ENCODE results near the gene LIMK2.
A peak's percentile ranks its signal among the peaks of the same experiment; 100 is the strongest.

The LIMK2 gene

DNA sequence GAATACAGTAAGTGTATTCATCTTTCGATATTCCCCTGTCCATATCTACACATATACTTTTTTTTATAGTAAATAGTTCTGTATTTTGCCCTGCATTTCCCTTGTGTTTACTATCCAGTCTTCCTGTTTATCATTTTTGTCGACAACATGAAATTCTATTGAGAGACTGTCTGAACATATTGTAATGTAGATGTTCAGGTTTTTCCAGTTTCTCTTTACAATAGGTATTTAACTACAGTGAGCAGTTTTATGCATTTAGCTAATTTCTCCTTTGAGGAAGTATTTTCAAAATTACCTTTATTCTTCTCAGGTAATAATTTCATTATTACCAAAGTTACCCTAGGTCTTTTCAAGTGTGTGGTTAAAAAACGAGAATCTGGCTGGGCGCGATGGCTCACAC lies 63.5 kb downstream of the LIMK2 start:
- DNase-seq, result no peak

DNA sequence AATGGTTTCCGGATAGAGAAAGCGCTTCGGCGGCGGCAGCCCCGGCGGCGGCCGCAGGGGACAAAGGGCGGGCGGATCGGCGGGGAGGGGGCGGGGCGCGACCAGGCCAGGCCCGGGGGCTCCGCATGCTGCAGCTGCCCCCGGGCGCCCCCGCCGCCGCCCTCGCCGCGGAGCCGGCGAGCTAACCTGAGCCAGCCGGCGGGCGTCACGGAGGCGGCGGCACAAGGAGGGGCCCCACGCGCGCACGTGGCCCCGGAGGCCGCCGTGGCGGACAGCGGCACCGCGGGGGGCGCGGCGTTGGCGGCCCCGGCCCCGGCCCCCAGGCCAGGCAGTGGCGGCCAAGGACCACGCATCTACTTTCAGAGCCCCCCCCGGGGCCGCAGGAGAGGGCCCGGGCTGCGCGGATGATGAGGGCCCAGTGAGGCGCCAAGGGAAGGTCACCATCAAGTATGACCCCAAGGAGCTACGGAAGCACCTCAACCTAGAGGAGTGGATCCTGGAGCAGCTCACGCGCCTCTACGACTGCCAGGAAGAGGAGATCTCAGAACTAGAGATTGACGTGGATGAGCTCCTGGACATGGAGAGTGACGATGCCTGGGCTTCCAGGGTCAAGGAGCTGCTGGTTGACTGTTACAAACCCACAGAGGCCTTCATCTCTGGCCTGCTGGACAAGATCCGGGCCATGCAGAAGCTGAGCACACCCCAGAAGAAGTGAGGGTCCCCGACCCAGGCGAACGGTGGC lies 64.5 kb downstream of the LIMK2 start:
- no peak for DNase-seq

DNA sequence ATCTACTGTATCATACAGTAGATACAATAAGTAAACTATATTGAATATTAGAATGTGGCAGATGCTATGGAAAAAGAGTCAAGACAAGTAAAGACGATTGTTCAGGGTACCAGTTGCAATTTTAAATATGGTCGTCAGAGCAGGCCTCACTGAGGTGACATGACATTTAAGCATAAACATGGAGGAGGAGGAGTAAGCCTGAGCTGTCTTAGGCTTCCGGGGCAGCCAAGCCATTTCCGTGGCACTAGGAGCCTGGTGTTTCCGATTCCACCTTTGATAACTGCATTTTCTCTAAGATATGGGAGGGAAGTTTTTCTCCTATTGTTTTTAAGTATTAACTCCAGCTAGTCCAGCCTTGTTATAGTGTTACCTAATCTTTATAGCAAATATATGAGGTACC lies 65.6 kb downstream of the LIMK2 start:
- DNase-seq, result no peak

DNA sequence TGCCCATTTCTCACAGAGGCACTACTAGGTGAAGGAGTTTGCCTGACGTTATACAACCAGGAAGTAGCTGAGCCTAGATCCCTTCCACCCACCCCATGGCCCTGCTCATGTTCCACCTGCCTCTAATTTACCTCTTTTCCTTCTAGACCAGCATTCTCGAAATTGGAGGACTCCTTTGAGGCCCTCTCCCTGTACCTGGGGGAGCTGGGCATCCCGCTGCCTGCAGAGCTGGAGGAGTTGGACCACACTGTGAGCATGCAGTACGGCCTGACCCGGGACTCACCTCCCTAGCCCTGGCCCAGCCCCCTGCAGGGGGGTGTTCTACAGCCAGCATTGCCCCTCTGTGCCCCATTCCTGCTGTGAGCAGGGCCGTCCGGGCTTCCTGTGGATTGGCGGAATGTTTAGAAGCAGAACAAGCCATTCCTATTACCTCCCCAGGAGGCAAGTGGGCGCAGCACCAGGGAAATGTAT lies 66.1 kb downstream of the LIMK2 start:
- DNase-seq, result no peak

DNA sequence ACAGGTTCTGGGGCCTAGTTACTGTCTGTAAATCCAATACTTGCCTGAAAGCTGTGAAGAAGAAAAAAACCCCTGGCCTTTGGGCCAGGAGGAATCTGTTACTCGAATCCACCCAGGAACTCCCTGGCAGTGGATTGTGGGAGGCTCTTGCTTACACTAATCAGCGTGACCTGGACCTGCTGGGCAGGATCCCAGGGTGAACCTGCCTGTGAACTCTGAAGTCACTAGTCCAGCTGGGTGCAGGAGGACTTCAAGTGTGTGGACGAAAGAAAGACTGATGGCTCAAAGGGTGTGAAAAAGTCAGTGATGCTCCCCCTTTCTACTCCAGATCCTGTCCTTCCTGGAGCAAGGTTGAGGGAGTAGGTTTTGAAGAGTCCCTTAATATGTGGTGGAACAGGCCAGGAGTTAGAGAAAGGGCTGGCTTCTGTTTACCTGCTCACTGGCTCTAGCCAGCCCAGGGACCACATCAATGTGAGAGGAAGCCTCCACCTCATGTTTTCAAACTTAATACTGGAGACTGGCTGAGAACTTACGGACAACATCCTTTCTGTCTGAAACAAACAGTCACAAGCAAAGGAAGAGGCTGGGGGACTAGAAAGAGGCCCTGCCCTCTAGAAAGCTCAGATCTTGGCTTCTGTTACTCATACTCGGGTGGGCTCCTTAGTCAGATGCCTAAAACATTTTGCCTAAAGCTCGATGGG lies 66.7 kb downstream of the LIMK2 start:
- DNase-seq, result no peak

DNA sequence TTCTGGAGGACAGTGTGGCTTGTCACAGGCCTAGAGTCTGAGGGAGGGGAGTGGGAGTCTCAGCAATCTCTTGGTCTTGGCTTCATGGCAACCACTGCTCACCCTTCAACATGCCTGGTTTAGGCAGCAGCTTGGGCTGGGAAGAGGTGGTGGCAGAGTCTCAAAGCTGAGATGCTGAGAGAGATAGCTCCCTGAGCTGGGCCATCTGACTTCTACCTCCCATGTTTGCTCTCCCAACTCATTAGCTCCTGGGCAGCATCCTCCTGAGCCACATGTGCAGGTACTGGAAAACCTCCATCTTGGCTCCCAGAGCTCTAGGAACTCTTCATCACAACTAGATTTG lies 67.2 kb downstream of the LIMK2 start:
- DNase-seq, result no peak

DNA sequence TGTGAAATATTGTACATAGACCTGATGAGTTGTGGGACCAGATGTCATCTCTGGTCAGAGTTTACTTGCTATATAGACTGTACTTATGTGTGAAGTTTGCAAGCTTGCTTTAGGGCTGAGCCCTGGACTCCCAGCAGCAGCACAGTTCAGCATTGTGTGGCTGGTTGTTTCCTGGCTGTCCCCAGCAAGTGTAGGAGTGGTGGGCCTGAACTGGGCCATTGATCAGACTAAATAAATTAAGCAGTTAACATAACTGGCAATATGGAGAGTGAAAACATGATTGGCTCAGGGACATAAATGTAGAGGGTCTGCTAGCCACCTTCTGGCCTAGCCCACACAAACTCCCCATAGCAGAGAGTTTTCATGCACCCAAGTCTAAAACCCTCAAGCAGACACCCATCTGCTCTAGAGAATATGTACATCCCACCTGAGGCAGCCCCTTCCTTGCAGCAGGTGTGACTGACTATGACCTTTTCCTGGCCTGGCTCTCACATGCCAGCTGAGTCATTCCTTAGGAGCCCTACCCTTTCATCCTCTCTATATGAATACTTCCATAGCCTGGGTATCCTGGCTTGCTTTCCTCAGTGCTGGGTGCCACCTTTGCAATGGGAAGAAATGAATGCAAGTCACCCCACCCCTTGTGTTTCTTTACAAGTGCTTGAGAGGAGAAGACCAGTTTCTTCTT lies 67.9 kb downstream of the LIMK2 start:
- no peak for DNase-seq

DNA sequence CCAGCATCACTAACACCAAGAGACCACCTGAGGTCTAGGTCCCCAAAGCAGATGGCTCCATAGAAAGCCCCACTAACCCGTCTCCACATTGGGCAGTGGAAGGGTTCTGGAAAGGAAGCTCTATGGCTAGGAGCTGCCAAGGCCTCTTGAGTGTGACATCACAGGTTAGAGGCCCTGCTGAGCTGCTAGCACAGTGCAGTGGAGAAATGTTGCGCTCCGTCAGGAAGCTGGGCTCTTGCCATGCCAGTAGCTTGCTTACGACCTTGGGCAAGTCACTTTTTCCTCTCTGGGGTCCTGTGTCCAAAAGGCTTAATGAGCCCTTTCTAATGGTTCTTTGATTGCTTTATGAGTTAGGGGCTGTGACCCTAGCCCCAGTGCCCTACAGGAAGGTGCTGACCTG lies 69.6 kb downstream of the LIMK2 start:
- no peak for DNase-seq

DNA sequence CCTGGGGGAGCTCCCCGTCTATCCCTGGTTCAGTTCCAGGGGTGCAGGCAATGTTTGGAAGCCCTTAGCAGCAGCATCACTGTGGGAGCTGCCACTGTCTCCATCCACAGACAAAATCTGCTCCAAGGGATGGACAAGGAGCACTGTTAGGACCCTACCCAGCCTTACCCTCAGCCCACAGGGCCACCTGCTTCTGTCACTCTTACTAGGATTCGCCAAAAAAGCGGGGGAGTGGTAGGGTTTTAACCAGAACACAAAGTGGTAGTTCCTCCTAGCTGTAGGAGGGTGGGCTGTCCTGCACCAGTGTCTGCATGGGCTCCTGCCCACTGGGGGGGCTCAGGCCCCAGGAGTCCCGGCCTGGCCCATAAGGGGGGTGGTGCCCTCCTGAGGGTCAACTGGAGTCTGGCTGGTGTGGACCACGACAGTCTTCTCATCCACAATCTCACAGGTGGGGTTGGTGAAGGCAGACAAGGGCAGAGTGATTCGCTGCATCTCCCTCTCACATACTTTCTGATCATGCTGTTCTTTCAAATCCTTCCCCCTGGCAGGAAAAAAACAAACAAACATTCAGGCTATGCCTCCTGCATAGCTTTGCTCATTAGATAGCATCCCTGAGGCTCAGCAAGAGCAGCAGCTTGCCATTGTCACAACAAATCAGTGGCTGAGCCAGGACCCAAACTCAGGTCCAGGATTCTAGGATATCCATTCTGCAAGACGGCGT lies 70.8 kb downstream of the LIMK2 start:
- DNase-seq, result no peak

DNA sequence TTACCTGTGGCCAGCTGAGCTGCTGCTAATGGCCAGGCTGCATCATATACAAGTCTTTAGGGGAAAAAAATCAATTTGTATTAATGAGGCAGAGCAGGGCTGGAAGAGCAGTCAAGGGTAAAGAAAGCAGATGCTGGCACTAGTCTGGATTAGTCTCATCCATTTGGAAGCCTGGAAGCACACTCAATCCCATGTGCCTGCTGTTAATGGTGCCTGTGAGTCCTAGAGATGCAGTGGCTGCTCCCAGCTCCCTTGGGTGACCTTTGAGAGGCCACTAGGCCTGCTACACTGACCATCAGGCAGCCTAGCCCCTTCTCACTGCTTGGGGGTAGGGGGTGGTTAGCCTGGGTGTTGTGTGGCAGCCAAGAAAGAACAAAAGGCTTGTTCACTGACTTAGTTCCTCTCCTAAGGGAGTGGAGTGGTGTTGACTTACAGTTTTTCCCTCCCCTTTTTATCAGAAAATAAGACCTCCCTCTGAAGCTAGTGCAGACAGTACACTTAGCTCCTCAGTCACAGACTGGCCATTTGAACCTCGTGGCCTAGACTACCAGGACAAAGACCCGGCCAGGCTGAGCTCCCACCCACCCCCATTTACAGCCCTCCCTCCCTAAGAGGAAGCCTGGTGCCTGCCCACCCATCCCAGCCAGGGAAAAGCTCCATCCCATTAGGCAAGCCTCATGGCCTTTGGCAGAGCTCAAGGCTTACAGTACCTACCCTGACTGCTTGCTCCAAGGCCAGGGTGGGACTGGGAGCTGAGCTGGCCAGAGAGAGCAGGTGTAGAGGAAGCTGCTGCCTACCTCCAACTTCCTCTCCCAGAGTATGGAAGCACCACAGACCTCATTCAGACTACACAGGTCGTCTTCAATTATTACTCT lies 72.4 kb downstream of the LIMK2 start:
- DNase-seq, result no peak

DNA sequence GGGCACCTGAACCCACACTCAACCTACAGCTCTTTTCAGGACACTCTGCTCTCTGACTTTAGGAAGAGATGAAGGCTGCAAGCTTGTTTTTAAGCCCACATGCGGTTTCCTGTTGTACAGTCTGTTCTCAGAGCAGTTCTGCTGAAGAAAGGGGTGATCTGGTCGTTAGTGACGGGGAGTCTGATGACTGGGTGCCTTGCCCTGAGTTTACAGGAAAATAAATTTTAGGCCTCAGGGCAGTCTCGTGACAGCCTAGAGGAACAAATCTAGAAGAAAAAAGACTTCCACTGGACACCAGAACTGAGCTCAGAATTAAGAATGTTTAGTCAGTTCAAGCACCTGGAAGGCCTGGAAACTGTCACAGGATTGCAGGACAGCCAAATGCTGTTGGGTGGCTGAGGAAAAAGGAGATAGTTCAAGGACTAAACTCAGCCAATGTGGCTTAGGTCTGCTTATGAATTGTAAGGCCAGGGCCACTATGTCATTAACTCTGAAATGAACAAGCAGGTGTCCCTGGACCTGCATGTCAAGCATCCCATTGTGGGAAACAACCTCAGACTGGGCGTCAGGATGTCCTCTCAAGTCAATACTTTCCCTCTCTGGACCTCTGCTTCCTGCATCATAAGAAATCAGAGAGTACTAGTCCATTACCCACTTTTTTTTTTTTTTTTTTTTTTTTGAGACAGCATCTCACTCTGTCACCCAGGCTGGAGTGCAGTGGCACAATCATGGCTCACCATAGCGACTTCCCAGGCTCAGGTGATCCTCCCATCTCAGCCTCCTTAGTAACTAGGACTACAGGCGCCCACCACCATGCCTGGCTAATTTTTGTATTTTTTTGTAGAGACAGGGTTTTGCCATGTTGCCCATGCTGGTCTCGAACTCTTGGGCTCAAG lies 74.5 kb downstream of the LIMK2 start:
- DNase-seq, result no peak

DNA sequence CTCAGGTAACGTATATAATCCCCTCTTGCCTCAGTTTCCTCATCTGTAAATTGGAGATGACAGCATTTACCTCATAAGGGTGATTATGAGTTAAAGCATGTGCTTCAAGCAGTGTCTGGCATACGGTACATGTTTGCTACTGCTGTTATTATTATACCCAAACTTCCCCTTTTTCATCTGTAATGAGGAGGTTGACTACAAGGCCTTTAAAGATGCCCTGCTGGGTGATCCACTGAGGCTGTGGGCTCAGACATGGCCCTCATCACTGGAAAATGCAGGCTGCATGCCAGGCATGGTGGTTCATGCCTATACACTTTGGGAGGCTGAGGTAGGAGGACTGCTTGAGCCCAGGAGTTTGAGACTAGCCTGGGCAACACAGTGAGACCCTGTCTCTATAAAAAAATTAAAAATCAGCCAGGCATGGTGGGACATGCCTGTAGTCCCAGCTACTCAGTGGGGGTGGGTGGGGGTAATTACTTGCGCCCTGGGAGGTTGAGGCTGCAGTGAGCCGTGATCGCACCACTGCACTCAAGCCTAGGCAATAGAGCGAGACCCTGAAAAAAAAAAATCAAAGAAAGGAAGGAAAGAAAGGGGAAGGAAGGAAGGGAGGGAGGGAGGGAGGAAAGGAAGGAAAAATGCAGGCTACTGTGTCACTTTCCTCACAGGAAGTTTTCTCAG lies 75.9 kb downstream of the LIMK2 start:
- no peak for DNase-seq

DNA sequence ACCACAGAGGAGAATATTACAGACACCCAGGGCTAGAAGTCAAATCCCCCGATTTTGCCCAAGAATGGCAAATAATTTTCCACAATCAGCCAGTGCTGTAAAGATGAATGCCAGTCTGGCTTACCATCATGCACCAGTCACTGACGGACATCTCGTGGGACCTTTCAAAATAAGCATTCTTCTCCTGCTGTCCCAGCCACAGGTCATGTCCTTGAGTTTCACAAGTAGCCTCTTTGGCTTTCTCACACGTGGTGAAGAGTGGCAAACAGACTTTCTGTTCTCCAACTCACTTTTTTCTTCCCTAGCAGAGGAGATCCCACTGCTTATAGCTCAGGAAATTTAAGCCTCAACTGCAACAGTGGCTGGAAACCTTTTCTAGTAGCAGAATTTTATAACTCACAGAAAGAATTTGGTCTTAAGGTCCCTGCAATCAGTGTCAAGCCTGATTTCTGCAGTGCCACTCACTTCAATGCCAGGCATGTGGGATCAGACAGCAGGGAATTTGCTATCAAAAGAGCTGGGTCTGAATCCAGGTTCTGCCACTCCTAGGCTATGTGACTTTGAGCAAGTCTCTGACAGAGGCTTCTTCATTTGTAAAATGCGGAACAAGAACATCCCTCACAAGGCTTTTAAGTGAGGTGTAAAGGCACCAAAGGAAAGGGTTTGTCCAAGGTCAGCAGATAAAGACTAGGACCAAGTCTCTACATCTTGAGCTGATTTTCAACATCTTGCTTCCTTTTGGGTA lies 76.6 kb downstream of the LIMK2 start:
- no peak for DNase-seq

DNA sequence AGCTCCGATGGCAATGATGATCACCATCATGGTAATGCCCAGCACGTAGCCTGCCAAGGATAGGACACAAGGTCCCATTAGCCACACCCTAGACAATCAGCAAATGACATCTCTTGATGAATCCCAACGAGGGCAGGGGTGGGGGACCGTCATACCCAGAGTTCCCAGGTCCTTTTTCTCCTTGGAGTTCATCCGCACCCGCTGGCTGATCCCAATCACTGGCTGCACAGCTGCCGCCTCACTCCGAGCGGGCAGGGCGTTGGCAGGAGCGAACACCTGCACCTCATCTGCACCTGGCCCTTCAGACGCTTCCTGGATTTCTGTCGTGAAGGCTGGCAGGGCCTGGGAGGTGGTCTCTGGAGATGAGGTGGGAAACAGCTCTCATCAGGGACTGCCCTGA lies 77.2 kb downstream of the LIMK2 start:
- DNase-seq, result no peak

DNA sequence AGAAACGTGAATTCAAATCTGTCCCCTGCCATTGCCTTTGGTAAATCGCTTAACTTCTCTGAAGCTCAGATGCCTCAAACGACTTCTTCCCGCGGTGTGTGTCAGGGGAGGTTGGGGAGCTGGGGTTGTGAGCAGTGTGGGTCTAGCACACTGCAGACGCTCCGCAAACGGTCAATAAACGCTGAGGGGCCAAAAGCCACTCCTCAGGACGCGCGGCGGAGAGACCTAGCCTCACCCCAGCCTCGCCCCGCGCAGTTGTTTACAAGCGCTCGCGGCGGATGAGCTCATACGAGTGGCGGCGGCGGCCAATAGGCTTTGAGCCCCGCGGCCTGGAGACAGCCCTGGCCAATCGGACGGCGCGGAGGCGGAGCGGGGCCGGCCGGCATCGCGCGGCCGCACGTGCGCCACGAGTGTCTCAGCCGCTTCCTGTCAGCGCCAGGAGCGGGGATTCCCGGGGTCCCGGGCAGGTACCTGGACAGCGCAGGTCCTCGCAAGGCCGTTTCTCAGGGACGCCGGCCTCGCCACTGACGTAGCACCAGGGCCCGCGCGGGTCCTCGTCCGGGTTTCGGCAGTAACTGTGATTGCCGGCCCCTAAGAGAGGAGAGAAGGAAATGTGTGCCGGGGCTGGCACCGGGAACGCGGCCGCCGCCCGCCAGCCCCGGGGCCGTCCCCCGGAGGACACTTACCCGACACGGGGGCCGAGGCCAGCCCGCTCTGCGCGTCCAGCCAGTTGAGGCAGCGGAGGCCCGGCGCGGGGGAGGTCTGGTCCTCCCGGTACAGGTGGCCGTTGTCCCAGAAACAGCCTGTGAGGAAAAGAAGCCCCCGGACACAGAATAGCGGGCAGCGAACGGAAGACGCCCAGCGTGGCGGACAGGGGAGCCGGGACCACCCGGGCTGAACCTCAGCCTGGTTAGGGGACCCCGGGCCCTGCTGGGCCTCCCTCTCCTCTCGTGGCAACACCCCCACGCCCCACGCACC lies 78.7 kb downstream of the LIMK2 start:
- DNase-seq, result peak; percentile 90

DNA sequence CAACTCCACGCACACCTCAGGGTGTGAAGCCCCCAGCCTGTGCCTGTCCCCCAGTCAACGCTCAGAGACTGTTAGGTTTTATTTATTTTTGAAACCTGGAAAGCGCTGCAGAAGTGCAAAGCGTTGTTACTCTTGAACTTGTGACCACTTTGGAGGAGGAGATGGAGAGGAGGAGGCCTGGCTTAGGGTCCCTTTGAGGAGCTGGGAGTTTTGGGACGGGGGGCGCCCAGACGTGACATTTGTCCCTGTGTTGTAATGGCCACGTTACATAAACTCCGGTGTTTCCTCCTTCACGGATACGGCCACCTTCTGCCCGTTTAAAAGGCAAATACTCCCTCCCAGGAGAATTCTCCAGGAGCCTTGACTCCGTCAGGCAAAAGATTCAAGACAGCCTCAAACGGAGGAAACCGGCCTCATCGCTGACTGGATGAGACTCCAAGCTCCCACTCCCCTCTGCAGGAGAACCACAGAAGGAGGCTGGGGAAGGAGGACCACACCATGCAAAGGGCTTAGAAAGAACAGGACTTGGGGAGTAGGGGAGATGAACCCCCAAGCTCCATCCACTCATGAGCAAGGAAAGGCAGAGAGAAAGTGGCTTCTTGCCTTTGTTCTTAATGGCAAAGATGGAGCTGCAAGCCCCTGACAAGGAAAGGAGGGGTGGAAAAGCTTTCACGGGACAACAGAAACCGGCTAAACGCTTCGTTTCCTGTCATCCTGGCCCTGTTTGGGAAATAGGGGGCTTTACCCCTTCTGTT lies 79.6 kb downstream of the LIMK2 start:
- no peak for DNase-seq

DNA sequence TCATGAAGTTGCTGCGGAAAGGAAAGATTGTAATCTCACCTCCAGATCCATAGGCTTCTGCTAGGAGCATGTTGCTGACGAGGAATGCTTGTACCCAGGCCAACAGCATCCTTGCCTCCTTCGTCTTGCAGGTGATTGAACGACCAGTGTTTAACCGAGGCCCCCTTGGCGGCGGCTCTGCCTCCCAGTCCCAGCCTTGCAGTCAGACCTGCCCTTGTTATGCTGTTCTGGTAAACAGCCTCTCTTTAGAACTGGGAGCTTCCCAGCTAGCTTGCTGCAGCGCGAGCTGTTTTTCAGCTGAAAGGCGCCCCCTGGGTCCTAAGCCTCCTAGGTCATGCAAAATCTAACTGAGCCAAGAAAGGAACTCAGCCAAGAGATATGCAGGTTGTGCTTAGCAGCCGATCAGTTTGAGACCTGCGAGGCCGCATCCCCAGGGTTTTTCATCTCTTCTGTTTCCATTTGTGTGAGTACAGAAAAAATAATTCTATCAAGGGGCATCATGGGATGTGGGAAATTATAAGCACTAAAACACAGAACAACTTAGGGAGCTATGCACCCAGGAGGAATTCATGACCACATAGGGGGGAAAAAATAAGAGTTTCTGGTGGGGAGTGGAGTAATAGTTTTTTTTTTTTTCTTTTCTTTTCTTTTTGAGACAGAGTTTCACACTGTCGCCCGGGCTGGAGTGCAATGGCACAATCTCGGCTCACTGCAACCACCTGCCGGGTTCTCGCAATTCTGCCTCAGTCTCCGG lies 80.3 kb downstream of the LIMK2 start, which contains the start of gene PIK3IP1:
Gene PIK3IP1, minus strand, starts transcription at position 253 of the 754 bp plus-strand sequence. Its CDS starts 144 bp downstream, at position 109.
- DNase-seq, result peak; percentile 64

All from right forelimb (tissue), 1 donor.